Measurements from ENCODE around the gene SLC7A10. TPM values are rescaled to one million over a fixed set of nuclear protein-coding genes. Genes with fewer than 3 reads are reported as not detected.
A peak's percentile ranks its signal among the peaks of the same experiment; 100 is the strongest.
"Not testable (repeated sequence)": the region's sequence is repeated elsewhere in the genome, so short reads cannot be mapped to it uniquely, and the experiment has no call there.

Gene SLC7A10
- polyA plus RNA-seq, 1 donor from 2014 or later: not detected

- Mint-ChIP-seq H3K36me3 (no peaks in the 10 kb centered on the region), H3K9me3 (no peaks in the 10 kb centered on the region), H3K27ac (no peak overlapping the region), H3K4me1 (peaks cover 0 to 5% (median 1%) of the 10 kb centered on the region in 3 donors), H3K27me3 (peaks cover 28% of the 10 kb centered on the region), H3K4me3 (peak overlapping the region in 1 of 4 donors; percentile 84)
Observed at GRCh38 chr19:33196446-33197193, 29.0 kb downstream of the SLC7A10 start.

GRCh38 chr19:33195645-33196347 lies 29.9 kb downstream of the SLC7A10 start:
- H3K27me3 Mint-ChIP-seq: peaks cover 29% of the 10 kb centered on the region
- H3K9me3 Mint-ChIP-seq: no peaks in the 10 kb centered on the region
- no peak overlapping the region for H3K27ac Mint-ChIP-seq
- H3K4me3 Mint-ChIP-seq: peak overlapping the region in 1 of 4 donors; percentile 88
- H3K36me3 Mint-ChIP-seq: no peaks in the 10 kb centered on the region
- peaks cover 0 to 5% (median 1%) of the 10 kb centered on the region in 3 donors for H3K4me1 Mint-ChIP-seq

- Mint-ChIP-seq H3K27me3 (peaks cover 32% of the 10 kb centered on the region), H3K4me1 (peaks cover 0 to 5% (median 1%) of the 10 kb centered on the region in 3 donors), H3K4me3 (peak overlapping the region in 2 of 4 donors; percentile 39 to 88), H3K27ac (no peak overlapping the region), H3K36me3 (no peaks in the 10 kb centered on the region), H3K9me3 (no peaks in the 10 kb centered on the region)
Observed at GRCh38 chr19:33194886-33195644, 30.6 kb downstream of the SLC7A10 start.

- Mint-ChIP-seq H3K36me3 (no peaks in the 10 kb centered on the region), H3K9me3 (no peaks in the 10 kb centered on the region), H3K27me3 (peaks cover 34% of the 10 kb centered on the region), H3K27ac (no peak overlapping the region), H3K4me1 (peaks cover 0 to 5% (median 1%) of the 10 kb centered on the region in 3 donors), H3K4me3 (no peak overlapping the region)
Observed at GRCh38 chr19:33194532-33194885, 31.1 kb downstream of the SLC7A10 start.

- Mint-ChIP-seq H3K4me1 (peaks cover 0 to 5% (median 1%) of the 10 kb centered on the region in 3 donors), H3K27me3 (peaks cover 37% of the 10 kb centered on the region)
Observed at GRCh38 chr19:33193865-33194362, 31.7 kb downstream of the SLC7A10 start, which contains the start of gene LRP3. Gene LRP3 (plus strand): TSS chr19:33194330. CDS start chr19:33194786, 456 bp downstream.

GRCh38 chr19:33193269-33193864 lies 32.3 kb downstream of the SLC7A10 start:
- H3K27me3 Mint-ChIP-seq: peaks cover 37% of the 10 kb centered on the region
- H3K9me3 Mint-ChIP-seq: no peaks in the 10 kb centered on the region

More at GRCh38 chr19:33193865-33194362, 31.7 kb downstream of the SLC7A10 start, which contains the start of gene LRP3:
- peak within 1 kb of the TSS in 3 of 4 donors; percentile 28 to 75 (median 38) for H3K4me3 Mint-ChIP-seq
- H3K27ac Mint-ChIP-seq: no peak within 1 kb of the TSS
- H3K9me3 Mint-ChIP-seq: no peaks in the 10 kb centered on the region
- no peaks in the 10 kb centered on the region for H3K36me3 Mint-ChIP-seq

GRCh38 chr19:33192010-33192409 lies 33.6 kb downstream of the SLC7A10 start:
- Mint-ChIP-seq H3K4me1 (peaks cover 0 to 3% (median 1%) of the 10 kb centered on the region in 3 donors), H3K4me3 (no peak overlapping the region), H3K36me3 (peaks cover 2% of the 10 kb centered on the region), H3K27me3 (peaks cover 37% of the 10 kb centered on the region), H3K27ac (no peak overlapping the region), H3K9me3 (no peaks in the 10 kb centered on the region)

More at GRCh38 chr19:33193269-33193864, 32.3 kb downstream of the SLC7A10 start:
- Mint-ChIP-seq H3K36me3 (peaks cover under 1% of the 10 kb centered on the region), H3K4me3 (peak overlapping the region in 3 of 4 donors; percentile 28 to 75 (median 38)), H3K4me1 (peaks cover 0 to 5% (median 1%) of the 10 kb centered on the region in 3 donors), H3K27ac (no peak overlapping the region)

- Mint-ChIP-seq H3K4me3 (no peak overlapping the region), H3K9me3 (no peaks in the 10 kb centered on the region), H3K27ac (no peak overlapping the region), H3K36me3 (peaks cover 2% of the 10 kb centered on the region), H3K4me1 (peaks cover 0 to 3% (median 2%) of the 10 kb centered on the region in 3 donors), H3K27me3 (peaks cover 37% of the 10 kb centered on the region)
Observed at GRCh38 chr19:33191501-33191900, 34.1 kb downstream of the SLC7A10 start.

- not testable (repeated sequence) for H3K4me1 Mint-ChIP-seq, H3K4me3 Mint-ChIP-seq
- H3K27me3 Mint-ChIP-seq: peaks cover 36% of the 10 kb centered on the region
Observed at GRCh38 chr19:33191092-33191491, 34.6 kb downstream of the SLC7A10 start.

GRCh38 chr19:33189453-33189852 lies 36.2 kb downstream of the SLC7A10 start:
- H3K4me1 Mint-ChIP-seq: peaks cover 0 to 4% (median 2%) of the 10 kb centered on the region in 3 donors
- no peak overlapping the region for H3K27ac Mint-ChIP-seq
- peaks cover 2% of the 10 kb centered on the region for H3K36me3 Mint-ChIP-seq
- H3K4me3 Mint-ChIP-seq: peak overlapping the region in 1 of 4 donors; percentile 47
- H3K9me3 Mint-ChIP-seq: no peaks in the 10 kb centered on the region
- peaks cover 32% of the 10 kb centered on the region for H3K27me3 Mint-ChIP-seq

More at GRCh38 chr19:33191092-33191491, 34.6 kb downstream of the SLC7A10 start:
- H3K27ac Mint-ChIP-seq, H3K9me3 Mint-ChIP-seq, H3K36me3 Mint-ChIP-seq: not testable (repeated sequence)

- Mint-ChIP-seq H3K4me1 (peaks cover 0 to 4% (median 0%) of the 10 kb centered on the region in 3 donors), H3K9me3 (no peaks in the 10 kb centered on the region), H3K36me3 (peaks cover 2% of the 10 kb centered on the region), H3K27ac (no peak overlapping the region), H3K4me3 (no peak overlapping the region), H3K27me3 (peaks cover 15% of the 10 kb centered on the region)
Observed at GRCh38 chr19:33187183-33187540, 38.5 kb downstream of the SLC7A10 start.

- Mint-ChIP-seq H3K36me3 (peaks cover 2% of the 10 kb centered on the region), H3K27me3 (peaks cover 9% of the 10 kb centered on the region), H3K9me3 (no peaks in the 10 kb centered on the region), H3K4me3 (peak overlapping the region in 1 of 4 donors; percentile 9), H3K4me1 (peaks cover 0 to 4% (median 0%) of the 10 kb centered on the region in 3 donors), H3K27ac (no peak overlapping the region)
Observed at GRCh38 chr19:33186431-33187182, 39.0 kb downstream of the SLC7A10 start.

- peak overlapping the region; percentile 94 to 99 (median 96) for H3K4me3 Mint-ChIP-seq
- no peaks in the 10 kb centered on the region for H3K36me3 Mint-ChIP-seq
- H3K27me3 Mint-ChIP-seq: peaks cover 1% of the 10 kb centered on the region
- H3K4me1 Mint-ChIP-seq: peaks cover 24 to 27% (median 24%) of the 10 kb centered on the region in 3 donors
- H3K9me3 Mint-ChIP-seq: peaks cover 0 to 4% (median 0%) of the 10 kb centered on the region in 3 donors
- peak overlapping the region; percentile 99 to 100 (median 100) for H3K27ac Mint-ChIP-seq
Observed at GRCh38 chr19:33177417-33177979, 48.2 kb downstream of the SLC7A10 start.

All from IgD-negative memory B cell (primary cell).